Naive thymus-derived CD4-positive, alpha-beta T cell (primary cell): ENCODE measurements around the gene ITGB7. TPM values are rescaled to one million over a fixed set of nuclear protein-coding genes. Genes with fewer than 3 reads are reported as not detected.

ENCODE experiments used
- ATAC-seq: fragments of 150-1000 bp; cut with Tn5 transposase; 2 replicates; pipeline ENCODE4 v1.10.0; 2021; ENCODE audit warnings: mild to moderate bottlenecking, moderate library complexity
- CTCF ChIA-PET: fragments of 350-600 bp; sonication (Branson Sonifier 250); formaldehyde crosslinking; loops from one replicate; lab custom pipeline; 2021; ENCODE audit warnings: antibody characterized with exemption; lab: Charles Lee
- POLR2A ChIA-PET: fragments of 350-600 bp; sonication (Branson Sonifier 250); formaldehyde crosslinking; loops from one replicate; lab custom pipeline; 2021; ENCODE audit warnings: antibody characterized with exemption, inconsistent platforms; lab: Charles Lee
- DNase-seq, 9 donors: peaks; one replicate each; pipeline versions ENCODE4 v3.0.0 to v3.0.0-alpha.2; 2020 to 2022; ENCODE audit warnings: mixed read lengths in 1 of 9
- H3K27ac ChIP-seq: one replicate; pipeline ENCODE4 v1.7.0; 2013; ENCODE audit warnings: mild to moderate bottlenecking, low read depth, low read length, moderate library complexity
- H3K27me3 ChIP-seq, 2 donors: one replicate each; pipeline ENCODE4 v1.7.0; 2013; ENCODE audit warnings: low read length in 2 of 2, mild to moderate bottlenecking in 2 of 2, moderate library complexity in 2 of 2; ENCODE audit not compliant: control insufficient read depth in 2 of 2, insufficient read depth in 2 of 2
- H3K36me3 ChIP-seq, 3 experiments: 1 replicate in 2 of 3; 2 replicates in 1 of 3; pipeline ENCODE4 v1.7.0; 2013; ENCODE audit warnings: low read length in 3 of 3, mild to moderate bottlenecking in 3 of 3, moderate library complexity in 1 of 3; ENCODE audit not compliant: insufficient read depth in 3 of 3, control insufficient read depth in 2 of 3
- H3K4me1 ChIP-seq, 2 donors: one replicate each; pipeline ENCODE4 v1.7.0; 2013; ENCODE audit warnings: low read length in 2 of 2, mild to moderate bottlenecking in 2 of 2, moderate library complexity in 1 of 2; ENCODE audit not compliant: control insufficient read depth in 2 of 2, insufficient read depth in 2 of 2
- H3K4me3 ChIP-seq: 2 replicates; pipeline ENCODE4 v1.7.0; 2013; ENCODE audit warnings: mild to moderate bottlenecking, low read length
- H3K9me3 ChIP-seq, 3 experiments: 1 replicate in 2 of 3; 2 replicates in 1 of 3; pipeline ENCODE4 v1.7.0; 2013; ENCODE audit warnings: low read length in 3 of 3; ENCODE audit not compliant: control insufficient read depth in 2 of 3
- H3K27ac Mint-ChIP-seq, 9 donors: one replicate each; pipeline ENCODE4 v1.8.0; 2020 to 2022; ENCODE audit warnings: mixed read lengths in 9 of 9, mild to moderate bottlenecking in 8 of 9, moderate library complexity in 5 of 9, inconsistent platforms in 2 of 9
- H3K27me3 Mint-ChIP-seq, 5 donors: one replicate each; pipeline ENCODE4 v1.8.0; 2021 to 2022; ENCODE audit warnings: mixed read lengths in 5 of 5, mild to moderate bottlenecking in 1 of 5
- H3K36me3 Mint-ChIP-seq, 5 donors: one replicate each; pipeline ENCODE4 v1.8.0; 2020 to 2022; ENCODE audit warnings: mixed read lengths in 5 of 5, mild to moderate bottlenecking in 3 of 5, inconsistent platforms in 1 of 5
- H3K4me1 Mint-ChIP-seq, 7 donors: one replicate each; pipeline ENCODE4 v1.8.0; 2020 to 2022; ENCODE audit warnings: mixed read lengths in 7 of 7, mild to moderate bottlenecking in 3 of 7, inconsistent platforms in 1 of 7
- H3K4me3 Mint-ChIP-seq, 10 donors: one replicate each; pipeline ENCODE4 v1.8.0; 2020 to 2022; ENCODE audit warnings: mild to moderate bottlenecking in 10 of 10, mixed read lengths in 10 of 10, moderate library complexity in 6 of 10, inconsistent platforms in 2 of 10
- H3K9me3 Mint-ChIP-seq, 11 donors: one replicate each; pipeline ENCODE4 v1.8.0; 2020 to 2022; ENCODE audit warnings: mixed read lengths in 11 of 11, mild to moderate bottlenecking in 4 of 11, inconsistent platforms in 1 of 11, moderate library complexity in 1 of 11
- intact Hi-C, 2 donors: fragments of 100-400 bp; cut with micrococcal nuclease; formaldehyde crosslinking; loops; one replicate each; pipeline ENCODE4 v1.15.1; 2023
- polyA plus RNA-seq, 2 donors: library from polyadenylated mRNA; unstranded; fragments of 300-500 nt; fragmentation: Illumina TruSeq; gene quantifications; one replicate each; pipeline ENCODE4 v1.2.3, GENCODE V29; 2021
- total RNA-seq, 6 experiments: library from RNA in 5 of 6; stranded (reverse) in 5 of 6; gene quantifications; 1 replicate in 5 of 6; 2 replicates in 1 of 6; pipeline ENCODE4 v1.2.3 and lab custom pipeline; 2021 to 2026

The ITGB7 gene
- total and polyA plus RNA-seq, 7 experiments from 2014 or later, result 191 to 760 (median 227) TPM

- Mint-ChIP-seq H3K4me1 (peaks cover 37 to 79% (median 71%) of the 10 kb centered on the region in 7 donors), H3K36me3 (peaks cover 0 to 4% (median 0%) of the 10 kb centered on the region in 5 donors), H3K27ac (peak overlapping the region; percentile 75 to 90 (median 86)), H3K27me3 (no peaks in the 10 kb centered on the region), H3K9me3 (no peaks in the 10 kb centered on the region), H3K4me3 (peak overlapping the region; percentile 83 to 95 (median 88))
- Histone ChIP-seq H3K4me3 (peak overlapping the region; percentile 46), H3K27me3 (no peaks in the 10 kb centered on the region), H3K27ac (peak overlapping the region; percentile 47), H3K4me1 (peaks cover 40 to 45% of the 10 kb centered on the region in 2 donors), H3K9me3 (no peaks in the 10 kb centered on the region), H3K36me3 (no peaks in the 10 kb centered on the region)
- peak; percentile 57 for ATAC-seq
- ChIA-PET POLR2A (interaction anchor here (1.0 to 2.7 kb wide), 4 partner anchors 9 to 19 kb away, joined by 3 to 10 read pairs (median 6); a partner anchor contains a TSS), CTCF (interaction anchor here (0.7 to 1.3 kb wide), 3 partner anchors 10 to 19 kb away, joined by 3 to 6 read pairs (median 4); a partner anchor contains a TSS)
- DNase-seq, result peak in 4 of 9 donors; percentile 38 to 55 (median 42)
- intact Hi-C loops, result loop anchor here (1.0 kb wide), 4 partner anchors 12 to 19 kb away; a partner anchor contains a TSS
Measured at GRCh38 chr12:53232646-53233461, 25.8 kb upstream of the ITGB7 start.

- Histone ChIP-seq H3K27ac (peak within 1 kb of the TSS; percentile 56), H3K4me3 (peak within 1 kb of the TSS; percentile 52), H3K27me3 (no peaks in the 10 kb centered on the region), H3K9me3 (no peaks in the 10 kb centered on the region), H3K4me1 (peaks cover 40 to 41% of the 10 kb centered on the region in 2 donors), H3K36me3 (no peaks in the 10 kb centered on the region)
- intact Hi-C loops, result loop anchor here (1.0 kb wide), 4 partner anchors 11 to 20 kb away; a partner anchor contains a TSS
- Mint-ChIP-seq H3K9me3 (no peaks in the 10 kb centered on the region), H3K27ac (peak within 1 kb of the TSS; percentile 77 to 90 (median 86)), H3K4me1 (peaks cover 38 to 76% (median 67%) of the 10 kb centered on the region in 7 donors), H3K36me3 (peaks cover 0 to 5% (median 0%) of the 10 kb centered on the region in 5 donors), H3K4me3 (peak within 1 kb of the TSS; percentile 83 to 95 (median 88)), H3K27me3 (no peaks in the 10 kb centered on the region)
- ATAC-seq, result peak; percentile 74
- ChIA-PET CTCF (interaction anchor here (0.7 kb wide), 1 partner anchor 11 kb away, joined by 4 read pairs; no protein-coding TSS in a partner anchor), POLR2A (interaction anchor here (0.9 to 2.7 kb wide), 4 partner anchors 9 to 19 kb away, joined by 3 to 10 read pairs (median 6); a partner anchor contains a TSS)
- peak in 3 of 9 donors; percentile 33 to 78 (median 58) for DNase-seq
Measured at GRCh38 chr12:53231921-53232645, 25.0 kb upstream of the ITGB7 start, which contains the start of gene RARG. RARG (minus strand) TSS chr12:53232209; CDS start chr12:53227545, 4,664 bp downstream.

- Mint-ChIP-seq H3K4me1 (peaks cover 36 to 76% (median 67%) of the 10 kb centered on the region in 7 donors), H3K36me3 (peaks cover 0 to 9% (median 0%) of the 10 kb centered on the region in 5 donors), H3K9me3 (no peaks in the 10 kb centered on the region), H3K27ac (peak overlapping the region in 5 of 9 donors; percentile 31 to 79 (median 69)), H3K27me3 (no peaks in the 10 kb centered on the region), H3K4me3 (peak overlapping the region; percentile 33 to 95 (median 58))
- ChIA-PET CTCF (no interaction called here), POLR2A (interaction anchor here (0.9 kb wide), 2 partner anchors 11 to 17 kb away, joined by 3 to 4 read pairs; no protein-coding TSS in a partner anchor)
- Histone ChIP-seq H3K4me1 (peaks cover 35 to 36% of the 10 kb centered on the region in 2 donors), H3K36me3 (no peaks in the 10 kb centered on the region), H3K9me3 (no peaks in the 10 kb centered on the region), H3K27ac (peak overlapping the region; percentile 56), H3K4me3 (peak overlapping the region; percentile 52), H3K27me3 (no peaks in the 10 kb centered on the region)
- ATAC-seq (no peak), DNase-seq (no peak)
- intact Hi-C loops, result no loop called here
Measured at GRCh38 chr12:53231671-53231920, 24.5 kb upstream of the ITGB7 start.

GRCh38 chr12:53230108-53230845 is 23.2 kb upstream of the ITGB7 start:
- peaks cover 0 to 9% (median 0%) of the 10 kb centered on the region in 5 donors for H3K36me3 Mint-ChIP-seq
- peak overlapping the region in 6 of 10 donors; percentile 12 to 95 (median 40) for H3K4me3 Mint-ChIP-seq
- POLR2A ChIA-PET, result interaction anchor here (2.5 kb wide), 1 partner anchor 21 kb away, joined by 13 read pairs; no protein-coding TSS in a partner anchor
- no peaks in the 10 kb centered on the region for H3K36me3 ChIP-seq
- no peak overlapping the region for H3K4me3 ChIP-seq
- DNase-seq (no peak), ATAC-seq (no peak)
- H3K27ac Mint-ChIP-seq, result peak overlapping the region in 8 of 9 donors; percentile 10 to 82 (median 61)
- no peaks in the 10 kb centered on the region for H3K9me3 Mint-ChIP-seq
- H3K9me3 ChIP-seq, result no peaks in the 10 kb centered on the region
- no peaks in the 10 kb centered on the region for H3K27me3 Mint-ChIP-seq
- H3K27ac ChIP-seq, result no peak overlapping the region
- intact Hi-C loops, result no loop called here
- H3K4me1 ChIP-seq, result peaks cover 23 to 28% of the 10 kb centered on the region in 2 donors
- no peaks in the 10 kb centered on the region for H3K27me3 ChIP-seq
- CTCF ChIA-PET, result no interaction called here
- H3K4me1 Mint-ChIP-seq, result peaks cover 27 to 73% (median 65%) of the 10 kb centered on the region in 7 donors

- DNase-seq, result no peak
- CTCF ChIA-PET, result no interaction called here
- peaks cover 24 to 36% of the 10 kb centered on the region in 2 donors for H3K4me1 ChIP-seq
- Mint-ChIP-seq H3K36me3 (peaks cover 0 to 9% (median 0%) of the 10 kb centered on the region in 5 donors), H3K4me3 (peak overlapping the region in 4 of 10 donors; percentile 12 to 47 (median 25)), H3K27ac (peak overlapping the region; percentile 23 to 82 (median 74)), H3K4me1 (peaks cover 34 to 79% (median 69%) of the 10 kb centered on the region in 7 donors), H3K9me3 (no peaks in the 10 kb centered on the region), H3K27me3 (no peaks in the 10 kb centered on the region)
- intact Hi-C loops, result no loop called here
- H3K27ac ChIP-seq, result no peak overlapping the region
- H3K36me3 ChIP-seq, result no peaks in the 10 kb centered on the region
- H3K4me3 ChIP-seq, result no peak overlapping the region
- POLR2A ChIA-PET, result interaction anchor here (0.6 to 2.5 kb wide), 4 partner anchors 10 to 1208 kb away, joined by 3 to 13 read pairs (median 6); no protein-coding TSS in a partner anchor
- no peak for ATAC-seq
- H3K27me3 ChIP-seq, result no peaks in the 10 kb centered on the region
- no peaks in the 10 kb centered on the region for H3K9me3 ChIP-seq
Measured at GRCh38 chr12:53229454-53229853, 22.4 kb upstream of the ITGB7 start.
